GM12873 (cell line): ENCODE data around the gene SLC9A9.

ENCODE experiments used
- CTCF ChIP-seq: IDR thresholded peaks from 2 replicates; pipeline ENCODE4 v1.5.1; 2012; ENCODE audit warnings: low read depth, mild to moderate bottlenecking, moderate library complexity, low read length, control low read depth; ENCODE audit not compliant: insufficient read depth; ENCODE audit errors: missing control alignments

Gene SLC9A9

DNA sequence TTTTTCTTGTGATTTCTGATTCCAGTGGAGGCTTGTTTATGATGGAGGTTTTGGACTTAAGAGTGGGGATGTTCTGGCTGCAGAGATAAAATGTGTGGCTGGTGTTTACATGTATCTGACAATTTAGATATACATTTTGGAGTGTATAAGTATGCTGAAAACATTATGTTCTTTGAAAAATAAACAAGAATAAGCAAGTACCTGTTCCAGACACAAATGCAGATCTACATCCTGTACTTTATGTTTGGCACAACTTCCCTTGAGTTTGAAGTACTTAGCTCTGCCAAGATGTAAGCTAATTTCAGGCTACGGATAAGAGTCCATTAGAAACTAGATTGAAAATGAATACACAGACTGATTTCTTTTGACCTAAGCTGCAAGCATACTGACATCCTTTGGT is 451.5 kb downstream of the SLC9A9 start:
- TF ChIP-seq CTCF: no peak

GRCh38 chr3:143389388-143389787 is 458.9 kb downstream of the SLC9A9 start:
- no peak for TF ChIP-seq CTCF

DNA sequence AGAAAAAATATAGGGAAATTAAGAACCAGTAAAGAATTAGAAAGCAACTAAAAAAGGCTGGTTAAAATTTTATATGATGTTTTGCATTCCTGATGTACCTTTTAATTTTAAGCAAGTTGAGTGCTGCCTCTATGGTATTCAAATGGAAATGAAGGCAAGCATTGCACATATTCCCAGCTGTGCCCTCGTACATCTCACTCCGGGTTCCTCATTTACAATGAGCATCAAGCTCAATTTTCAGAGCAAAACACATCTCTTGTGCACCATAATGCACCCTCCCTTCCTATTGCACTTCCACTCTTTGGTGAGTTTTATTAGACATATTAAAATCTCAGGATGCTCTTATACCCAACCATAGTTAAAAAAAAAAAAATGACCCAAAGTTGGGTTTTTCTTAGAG is 460.8 kb downstream of the SLC9A9 start:
- TF ChIP-seq CTCF: no peak

DNA sequence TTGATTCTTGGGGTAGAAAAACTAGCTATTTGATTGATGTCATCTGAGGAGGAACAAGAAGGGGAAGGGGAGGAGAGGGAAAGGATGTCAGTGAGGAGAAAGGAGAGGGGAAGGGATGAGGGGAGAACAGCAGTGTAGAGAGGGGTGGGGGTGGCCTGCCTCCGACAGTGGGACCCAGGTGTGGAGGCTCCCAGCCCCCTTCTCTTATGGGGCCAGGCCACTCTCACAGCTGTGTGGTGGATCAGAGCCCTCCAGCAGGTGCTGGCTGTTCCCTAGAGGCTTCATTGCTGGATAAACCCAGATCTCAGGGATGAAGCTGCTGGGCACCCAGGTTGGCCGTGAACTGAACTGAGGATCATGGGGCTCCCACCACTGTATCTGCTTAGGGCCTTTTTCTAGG is 464.2 kb downstream of the SLC9A9 start:
- TF ChIP-seq CTCF: no peak

DNA sequence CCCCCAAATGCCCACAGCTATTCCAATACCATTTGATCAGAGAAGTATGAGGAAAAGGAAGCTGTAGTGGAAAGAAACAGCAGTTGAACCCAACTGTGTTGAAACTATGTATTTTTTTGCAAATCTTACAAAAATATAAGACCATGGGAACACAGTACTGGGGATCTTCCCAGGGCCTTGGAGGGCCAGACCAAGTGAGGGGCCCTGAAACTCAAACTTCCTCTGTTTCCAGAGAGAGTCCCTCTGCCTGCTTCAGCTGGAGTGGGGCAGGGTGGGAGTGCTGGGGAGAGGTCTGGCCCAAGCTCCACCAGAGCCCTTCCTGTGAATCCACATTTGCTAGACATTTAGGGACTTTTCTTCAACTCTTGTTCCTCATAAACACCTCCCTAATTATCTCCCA is 464.8 kb downstream of the SLC9A9 start:
- no peak for TF ChIP-seq CTCF

DNA sequence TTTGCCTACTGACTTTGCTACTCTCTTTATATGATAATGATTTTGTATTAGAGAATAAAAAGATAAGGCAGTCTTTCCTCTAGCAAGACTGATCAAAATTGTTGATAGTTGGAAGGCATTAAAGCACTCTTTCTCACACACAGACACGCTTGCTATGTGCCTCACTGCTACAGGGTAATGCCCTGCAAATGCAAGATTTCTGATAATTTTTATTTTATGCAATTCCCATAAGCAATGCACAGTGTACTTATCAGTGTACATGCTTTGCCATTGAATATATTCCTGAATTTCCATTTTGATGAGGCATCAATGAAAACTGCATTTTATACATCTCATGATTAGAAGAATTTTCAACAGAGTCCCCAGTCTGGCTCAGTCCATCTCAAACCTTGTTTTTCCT is 465.5 kb downstream of the SLC9A9 start:
- TF ChIP-seq CTCF: no peak

- TF ChIP-seq CTCF: no peak
These were observed 467.8 kb downstream of the SLC9A9 start for GRCh38 chr3:143380449-143380848.

DNA sequence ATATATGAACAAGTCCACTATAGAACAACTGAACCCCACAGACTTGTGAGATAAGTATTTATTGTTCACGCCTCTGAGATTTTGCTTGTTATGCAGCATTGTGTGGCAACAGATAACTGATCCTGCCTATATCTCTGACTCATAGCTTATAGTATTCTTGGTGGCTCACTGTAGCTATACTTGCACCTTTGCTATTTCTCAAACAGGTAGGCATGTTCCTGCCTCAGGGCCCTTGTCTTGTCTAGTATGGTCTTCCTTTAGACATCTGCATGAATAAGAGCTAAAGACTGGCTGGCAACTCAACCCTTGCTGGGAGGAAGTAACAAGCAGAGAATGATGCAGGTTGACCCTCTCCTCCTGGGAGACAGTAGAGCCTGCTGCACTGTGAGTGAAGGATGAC is 472.6 kb downstream of the SLC9A9 start:
- no peak for TF ChIP-seq CTCF
